GM21528 (cell line): ENCODE measurements around the gene POM121.
"Not testable (repeated sequence)": the region's sequence is repeated elsewhere in the genome, so short reads cannot be mapped to it uniquely, and the experiment has no call there.

Experiments used
- ATAC-seq: cut with Tn5 transposase; IDR thresholded peaks from one replicate; pipeline ENCODE4 v1.9.1; 2021; ENCODE audit warnings: mild to moderate bottlenecking, moderate library complexity; ENCODE audit not compliant: unreplicated experiment, low FRiP score

Gene POM121

GRCh38 chr7:72924733-72925545 is at the start of gene POM121:
POM121 (plus strand) TSS chr7:72925095; CDS start chr7:72925122, 27 bp downstream.
- peak; percentile 81 for ATAC-seq

- ATAC-seq: peak; percentile 100
Observed at GRCh38 chr7:72879079-72879736, 45.7 kb upstream of the POM121 start.

GRCh38 chr7:72879737-72880215 is 45.1 kb upstream of the POM121 start:
- peak; percentile 18 for ATAC-seq

- not testable (repeated sequence) for ATAC-seq
Observed at GRCh38 chr7:72891750-72892149, 33.1 kb upstream of the POM121 start.

- ATAC-seq: not testable (repeated sequence)
Observed at GRCh38 chr7:72904740-72905139, 20.2 kb upstream of the POM121 start.

DNA sequence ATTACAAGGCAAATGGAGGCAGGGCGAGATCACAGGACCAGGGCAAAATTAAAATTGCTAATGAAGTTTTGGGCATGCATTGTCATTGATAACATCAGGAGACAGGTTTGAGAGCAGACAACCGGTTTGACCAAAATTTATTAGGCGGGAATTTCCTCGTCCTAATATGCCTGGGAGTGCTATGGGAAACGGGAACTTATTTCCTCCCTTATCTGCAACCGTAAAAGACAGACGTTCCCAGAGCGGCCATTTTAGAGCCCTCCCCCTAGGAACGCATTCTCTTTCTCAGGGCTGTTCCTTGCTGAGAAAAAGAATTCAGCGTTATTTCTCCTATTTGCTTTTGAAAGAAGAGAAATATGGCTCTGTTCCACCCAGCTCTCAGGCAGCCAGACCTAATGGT is 16.5 kb upstream of the POM121 start:
- not testable (repeated sequence) for ATAC-seq

- ATAC-seq: not testable (repeated sequence)
Observed at GRCh38 chr7:72911395-72911794, 13.5 kb upstream of the POM121 start.

DNA sequence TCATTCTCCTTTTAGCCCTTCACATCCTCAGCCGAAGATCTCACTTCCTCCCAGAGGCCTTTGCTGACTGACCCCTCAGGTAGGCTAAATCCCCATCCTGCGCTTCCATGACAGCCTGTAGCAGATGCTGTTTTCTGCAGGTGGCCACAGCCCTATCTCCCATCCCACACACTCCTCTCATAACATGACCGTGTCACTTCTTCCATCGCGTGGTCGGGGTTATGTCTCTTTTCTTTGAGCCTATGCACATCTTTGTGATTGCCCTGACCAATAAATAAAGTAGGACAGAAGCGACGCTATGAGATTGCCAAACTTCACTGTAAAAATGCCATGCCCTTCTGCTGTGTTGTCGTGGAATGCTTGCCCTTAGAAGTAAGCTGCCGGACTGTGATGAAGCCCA is 11.1 kb upstream of the POM121 start:
- not testable (repeated sequence) for ATAC-seq

GRCh38 chr7:72914756-72915525 is 10.0 kb upstream of the POM121 start:
- peak; percentile 76 for ATAC-seq

DNA sequence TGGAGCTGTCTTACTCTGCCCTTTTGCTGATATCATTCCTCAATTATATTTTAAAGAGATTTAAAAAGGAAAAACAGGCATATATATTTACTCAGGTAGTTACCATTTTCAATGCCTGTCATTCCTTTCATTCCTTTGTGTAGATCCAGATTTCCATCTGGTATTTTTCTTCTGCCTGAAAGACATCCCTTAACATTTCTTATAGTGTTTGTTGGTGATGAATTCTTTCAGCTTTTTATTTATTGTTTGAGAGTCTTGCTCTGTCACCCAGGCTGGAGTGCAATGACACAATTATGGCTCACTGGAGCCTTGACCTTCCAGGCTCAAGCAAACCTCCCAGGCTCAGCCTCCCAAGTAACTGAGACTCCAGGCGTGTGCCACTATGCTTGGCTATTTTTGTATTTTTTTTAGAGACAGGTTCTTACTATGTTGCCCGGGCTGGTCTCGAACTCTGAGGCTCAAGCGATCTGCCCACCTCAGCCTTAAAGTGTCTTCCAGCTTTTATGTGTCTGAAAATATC is 5.6 kb upstream of the POM121 start:
- no peak for ATAC-seq

DNA sequence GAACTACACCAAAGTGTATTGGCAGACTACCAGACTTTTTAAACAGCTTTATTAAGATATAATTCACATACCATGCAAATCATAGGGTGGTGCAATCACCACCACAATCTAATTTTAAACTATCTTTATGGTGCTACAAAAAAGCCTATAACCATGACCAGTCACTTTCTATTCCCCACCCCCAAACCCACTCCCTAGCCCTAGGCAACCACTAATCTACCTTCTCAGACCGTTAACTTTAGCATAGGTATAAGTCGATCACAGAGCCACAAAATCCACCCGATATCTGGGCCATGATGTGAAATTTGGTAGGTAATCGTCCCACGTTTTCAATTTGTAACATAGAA is 536 bp upstream of the POM121 start:
- peak; percentile 17 for ATAC-seq

GRCh38 chr7:72925546-72926120 is 738 bp downstream of the POM121 start:
- ATAC-seq: no peak

GRCh38 chr7:72927791-72928190 is 2.9 kb downstream of the POM121 start:
- not testable (repeated sequence) for ATAC-seq

- not testable (repeated sequence) for ATAC-seq
Observed at GRCh38 chr7:72928216-72928615, 3.3 kb downstream of the POM121 start.

DNA sequence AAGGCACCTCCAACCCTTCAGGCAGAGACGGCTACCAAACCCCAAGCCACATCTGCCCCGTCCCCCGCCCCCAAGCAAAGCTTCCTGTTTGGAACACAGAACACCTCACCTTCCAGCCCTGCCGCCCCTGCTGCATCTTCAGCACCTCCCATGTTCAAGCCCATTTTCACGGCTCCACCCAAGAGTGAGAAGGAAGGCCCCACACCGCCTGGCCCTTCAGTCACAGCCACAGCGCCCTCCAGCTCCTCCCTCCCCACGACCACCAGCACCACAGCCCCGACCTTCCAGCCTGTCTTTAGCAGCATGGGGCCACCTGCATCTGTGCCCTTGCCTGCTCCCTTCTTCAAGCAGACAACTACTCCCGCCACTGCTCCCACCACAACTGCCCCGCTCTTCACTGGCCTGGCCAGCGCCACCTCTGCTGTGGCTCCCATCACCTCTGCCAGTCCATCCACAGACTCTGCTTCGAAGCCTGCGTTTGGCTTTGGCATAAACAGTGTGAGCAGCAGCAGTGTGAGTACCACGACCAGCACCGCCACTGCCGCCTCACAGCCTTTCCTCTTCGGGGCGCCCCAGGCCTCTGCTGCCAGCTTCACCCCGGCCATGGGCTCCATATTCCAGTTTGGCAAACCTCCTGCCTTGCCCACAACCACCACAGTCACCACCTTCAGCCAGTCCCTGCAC is 17.3 kb downstream of the POM121 start:
- not testable (repeated sequence) for ATAC-seq

GRCh38 chr7:72942956-72943355 is 18.1 kb downstream of the POM121 start:
- ATAC-seq: not testable (repeated sequence)

GRCh38 chr7:72944937-72945336 is 20.0 kb downstream of the POM121 start:
- ATAC-seq: not testable (repeated sequence)

- not testable (repeated sequence) for ATAC-seq
Observed at GRCh38 chr7:72945597-72945996, 20.7 kb downstream of the POM121 start.

DNA sequence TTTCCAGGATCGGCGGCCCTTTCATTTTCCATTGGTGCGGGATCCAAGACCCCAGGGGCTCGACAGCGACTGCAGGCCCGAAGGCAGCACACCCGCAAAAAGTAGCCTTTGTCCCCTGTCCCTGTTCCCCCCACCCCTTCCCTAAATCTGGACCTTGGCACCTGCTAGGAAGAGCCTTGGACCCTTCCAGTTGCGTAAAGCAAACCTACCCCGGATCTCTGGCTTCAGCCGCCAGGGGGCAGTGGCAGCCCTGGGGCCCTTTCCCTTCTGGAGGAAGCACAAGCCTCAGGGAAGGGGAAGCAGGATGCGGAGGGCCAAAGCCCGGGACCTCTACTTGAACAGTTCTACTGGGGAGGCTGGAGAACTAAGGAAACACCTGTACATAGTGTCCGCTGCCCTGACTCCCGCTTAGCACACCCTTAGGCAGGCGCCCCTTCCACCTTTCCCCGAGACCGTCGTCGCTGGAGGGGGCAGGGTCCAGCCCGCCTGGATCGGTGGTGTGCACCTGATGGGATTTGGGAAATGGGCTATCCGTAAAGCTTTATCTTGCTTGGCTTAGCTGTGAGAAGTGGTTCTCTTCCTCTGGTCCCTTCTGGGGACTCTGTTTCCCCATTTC is 21.3 kb downstream of the POM121 start:
- not testable (repeated sequence) for ATAC-seq
